Measurements from ENCODE around the gene FKTN. TPM values are rescaled to one million over a fixed set of nuclear protein-coding genes. Genes with fewer than 3 reads are reported as not detected.

The FKTN gene
- polyA plus RNA-seq, 1 of the 3 experiments (the other 2 are of a cell fraction), result 5.3 TPM

DNA sequence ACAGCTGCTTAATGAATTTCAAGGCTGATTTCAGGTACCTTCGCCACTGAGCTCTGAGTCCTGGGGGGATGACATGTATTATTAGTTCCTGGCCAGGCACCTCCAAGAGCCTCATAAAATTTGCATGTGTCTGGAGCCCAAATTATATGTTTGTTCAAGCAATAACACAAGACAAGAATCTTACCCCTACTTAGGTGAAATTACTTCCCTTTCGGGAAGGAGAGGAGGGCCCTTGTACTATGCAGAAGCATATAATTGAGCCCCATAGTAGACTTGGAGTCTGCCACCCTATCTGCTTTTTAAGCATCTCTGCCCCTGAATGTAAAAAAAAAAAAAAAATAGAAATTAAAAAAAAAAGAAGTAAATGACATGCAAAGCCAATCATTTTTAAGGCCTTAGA is 123.4 kb downstream of the FKTN start:
- H3K9me2 ChIP-seq, result no peaks in the 10 kb centered on the region
- H4K20me1 ChIP-seq (ENCODE audit: insufficient read depth), result no peaks in the 10 kb centered on the region
- H3K4me1 ChIP-seq (ENCODE audit: control insufficient read depth in 1 of 2, insufficient read depth in 2 of 2, low read depth in 1 of 2, low read length in 1 of 2), result no peaks in the 10 kb centered on the region; a peak in 1 of 4 replicates
- H3K36me3 ChIP-seq (replicated peaks in 1 of 2; ENCODE audit: control insufficient read depth in 1 of 2, insufficient read depth in 2 of 2, low read length in 1 of 2), result no peaks in the 10 kb centered on the region
- H3F3A ChIP-seq (replicated peaks; ENCODE audit: insufficient read depth), result no peaks in the 10 kb centered on the region
- no peaks in the 10 kb centered on the region for H3K79me2 ChIP-seq (ENCODE audit: insufficient read depth)
- H3K9me3 ChIP-seq, result no peaks in the 10 kb centered on the region
- POLR2A ChIA-PET, result no interaction called here
- H3K27ac ChIP-seq (ENCODE audit: low read depth in 2 of 2, low read length in 1 of 2), result no peak overlapping the region
- no peak for DNase-seq
- H3K4me2 ChIP-seq, result no peak overlapping the region
- no peaks in the 10 kb centered on the region for H3K27me3 ChIP-seq (ENCODE audit: insufficient read depth)
- no peak overlapping the region for H2AFZ ChIP-seq (ENCODE audit: low read depth)
- H3K4me3 ChIP-seq (ENCODE audit: low read depth in 2 of 2, low read length in 1 of 2), result no peak overlapping the region
- 88% methylated on average over 2 of the region's 2 CpGs for WGBS (ENCODE audit: low lambda C conversion rate)
- no peak overlapping the region for H3K9ac ChIP-seq
- CTCF ChIA-PET, result interaction anchor here (0.9 to 2.4 kb wide), 2 partner anchors 10 to 12 kb away, joined by 3 to 10 read pairs; partner anchors contain the start of gene TMEM38B
- no peak for TF ChIP-seq RFX5 (IDR thresholded peaks at IDR 0.05; ENCODE audit: low read length)
- no peak for TF ChIP-seq MXI1 (IDR thresholded peaks at IDR 0.05; ENCODE audit: low read depth, low read length)
- TF ChIP-seq, protein P1, sequence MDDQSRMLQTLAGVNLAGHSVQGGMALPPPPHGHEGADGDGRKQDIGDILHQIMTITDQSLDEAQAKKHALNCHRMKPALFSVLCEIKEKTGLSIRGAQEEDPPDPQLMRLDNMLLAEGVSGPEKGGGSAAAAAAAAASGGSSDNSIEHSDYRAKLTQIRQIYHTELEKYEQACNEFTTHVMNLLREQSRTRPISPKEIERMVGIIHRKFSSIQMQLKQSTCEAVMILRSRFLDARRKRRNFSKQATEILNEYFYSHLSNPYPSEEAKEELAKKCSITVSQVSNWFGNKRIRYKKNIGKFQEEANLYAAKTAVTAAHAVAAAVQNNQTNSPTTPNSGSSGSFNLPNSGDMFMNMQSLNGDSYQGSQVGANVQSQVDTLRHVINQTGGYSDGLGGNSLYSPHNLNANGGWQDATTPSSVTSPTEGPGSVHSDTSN (IDR thresholded peaks at IDR 0.05), result no peak
- TF ChIP-seq FOXJ3 (CRISPR knock-in tag; IDR thresholded peaks at IDR 0.05), result no peak
- TF ChIP-seq, protein P2, sequence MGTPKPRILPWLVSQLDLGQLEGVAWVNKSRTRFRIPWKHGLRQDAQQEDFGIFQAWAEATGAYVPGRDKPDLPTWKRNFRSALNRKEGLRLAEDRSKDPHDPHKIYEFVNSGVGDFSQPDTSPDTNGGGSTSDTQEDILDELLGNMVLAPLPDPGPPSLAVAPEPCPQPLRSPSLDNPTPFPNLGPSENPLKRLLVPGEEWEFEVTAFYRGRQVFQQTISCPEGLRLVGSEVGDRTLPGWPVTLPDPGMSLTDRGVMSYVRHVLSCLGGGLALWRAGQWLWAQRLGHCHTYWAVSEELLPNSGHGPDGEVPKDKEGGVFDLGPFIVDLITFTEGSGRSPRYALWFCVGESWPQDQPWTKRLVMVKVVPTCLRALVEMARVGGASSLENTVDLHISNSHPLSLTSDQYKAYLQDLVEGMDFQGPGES (IDR thresholded peaks at IDR 0.05; ENCODE audit: low read depth, low read length), result no peak

DNA sequence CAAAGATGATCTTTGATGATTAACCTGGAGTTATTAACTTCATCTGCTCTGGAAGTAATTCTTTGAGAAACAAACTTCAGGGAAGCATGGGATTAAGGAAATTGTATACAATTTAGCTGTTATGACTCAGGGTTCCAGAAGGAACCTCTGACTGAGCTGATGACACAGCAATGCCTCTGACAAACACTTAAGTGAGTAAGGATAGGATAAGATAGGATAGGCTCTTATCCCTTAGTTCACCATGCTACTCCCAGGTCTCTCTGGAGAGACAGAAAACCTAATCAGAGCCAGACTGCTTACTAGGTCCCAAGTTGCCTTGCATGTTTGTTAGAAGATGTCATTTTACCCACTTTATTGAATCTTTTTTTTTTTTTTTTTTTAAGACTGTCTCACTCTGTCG is 123.8 kb downstream of the FKTN start:
- Histone ChIP-seq H3K4me2 (no peak overlapping the region), H3K9me3 (no peaks in the 10 kb centered on the region), H2AFZ (ENCODE audit: low read depth) (no peak overlapping the region), H3K9me2 (no peaks in the 10 kb centered on the region), H3K36me3 (replicated peaks in 1 of 2; ENCODE audit: control insufficient read depth in 1 of 2, insufficient read depth in 2 of 2, low read length in 1 of 2) (no peaks in the 10 kb centered on the region), H3K4me1 (ENCODE audit: control insufficient read depth in 1 of 2, insufficient read depth in 2 of 2, low read depth in 1 of 2, low read length in 1 of 2) (no peaks in the 10 kb centered on the region), H3K27ac (ENCODE audit: low read depth in 2 of 2, low read length in 1 of 2) (no peak overlapping the region), H3K79me2 (ENCODE audit: insufficient read depth) (no peaks in the 10 kb centered on the region), H3F3A (replicated peaks; ENCODE audit: insufficient read depth) (no peaks in the 10 kb centered on the region), H3K4me3 (ENCODE audit: low read depth in 2 of 2, low read length in 1 of 2) (no peak overlapping the region), H3K27me3 (ENCODE audit: insufficient read depth) (no peaks in the 10 kb centered on the region), H3K9ac (no peak overlapping the region), H4K20me1 (ENCODE audit: insufficient read depth) (no peaks in the 10 kb centered on the region)
- 83% methylated on average over 1 of the region's 1 CpG for WGBS (ENCODE audit: low lambda C conversion rate)
- DNase-seq, result no peak
- CTCF ChIA-PET, result interaction anchor here (1.0 to 2.4 kb wide), 2 partner anchors 9 kb away, joined by 3 to 10 read pairs; no protein-coding TSS in a partner anchor
- POLR2A ChIA-PET, result no interaction called here
- TF ChIP-seq FOSL2 (IDR thresholded peaks at IDR 0.05; ENCODE audit: borderline replicate concordance, low read depth) (no peak), TEAD4 (IDR thresholded peaks at IDR 0.05; ENCODE audit: borderline replicate concordance, insufficient read depth) (no peak), EP300 (IDR thresholded peaks at IDR 0.05; ENCODE audit: borderline replicate concordance in 1 of 2, low read depth in 1 of 2, low read length in 1 of 2) (no peak), MEF2A (IDR thresholded peaks at IDR 0.05; ENCODE audit: borderline replicate concordance, low read depth) (no peak), YY1 (IDR thresholded peaks at IDR 0.05; ENCODE audit: low read depth) (no peak), RXRA (IDR thresholded peaks at IDR 0.05; ENCODE audit: borderline replicate concordance, low read depth) (no peak), TAF1 (IDR thresholded peaks at IDR 0.05; ENCODE audit: borderline replicate concordance, low read depth, low read length) (no peak), RAD21 (IDR thresholded peaks at IDR 0.05; ENCODE audit: low read length) (no peak), ELF1 (IDR thresholded peaks at IDR 0.05) (no peak), RCOR1 (IDR thresholded peaks at IDR 0.05; ENCODE audit: low read length) (no peak), RFX5 (IDR thresholded peaks at IDR 0.05; ENCODE audit: low read length) (no peak), FOXJ3 (CRISPR knock-in tag; IDR thresholded peaks at IDR 0.05) (no peak), CHD2 (IDR thresholded peaks at IDR 0.05; ENCODE audit: low read length, partially characterized antibody) (no peak), TCF12 (IDR thresholded peaks at IDR 0.05) (no peak)
- TF ChIP-seq, protein P3, sequence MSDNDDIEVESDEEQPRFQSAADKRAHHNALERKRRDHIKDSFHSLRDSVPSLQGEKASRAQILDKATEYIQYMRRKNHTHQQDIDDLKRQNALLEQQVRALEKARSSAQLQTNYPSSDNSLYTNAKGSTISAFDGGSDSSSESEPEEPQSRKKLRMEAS (IDR thresholded peaks at IDR 0.05; ENCODE audit: low read depth), result no peak
- TF ChIP-seq, protein P4, sequence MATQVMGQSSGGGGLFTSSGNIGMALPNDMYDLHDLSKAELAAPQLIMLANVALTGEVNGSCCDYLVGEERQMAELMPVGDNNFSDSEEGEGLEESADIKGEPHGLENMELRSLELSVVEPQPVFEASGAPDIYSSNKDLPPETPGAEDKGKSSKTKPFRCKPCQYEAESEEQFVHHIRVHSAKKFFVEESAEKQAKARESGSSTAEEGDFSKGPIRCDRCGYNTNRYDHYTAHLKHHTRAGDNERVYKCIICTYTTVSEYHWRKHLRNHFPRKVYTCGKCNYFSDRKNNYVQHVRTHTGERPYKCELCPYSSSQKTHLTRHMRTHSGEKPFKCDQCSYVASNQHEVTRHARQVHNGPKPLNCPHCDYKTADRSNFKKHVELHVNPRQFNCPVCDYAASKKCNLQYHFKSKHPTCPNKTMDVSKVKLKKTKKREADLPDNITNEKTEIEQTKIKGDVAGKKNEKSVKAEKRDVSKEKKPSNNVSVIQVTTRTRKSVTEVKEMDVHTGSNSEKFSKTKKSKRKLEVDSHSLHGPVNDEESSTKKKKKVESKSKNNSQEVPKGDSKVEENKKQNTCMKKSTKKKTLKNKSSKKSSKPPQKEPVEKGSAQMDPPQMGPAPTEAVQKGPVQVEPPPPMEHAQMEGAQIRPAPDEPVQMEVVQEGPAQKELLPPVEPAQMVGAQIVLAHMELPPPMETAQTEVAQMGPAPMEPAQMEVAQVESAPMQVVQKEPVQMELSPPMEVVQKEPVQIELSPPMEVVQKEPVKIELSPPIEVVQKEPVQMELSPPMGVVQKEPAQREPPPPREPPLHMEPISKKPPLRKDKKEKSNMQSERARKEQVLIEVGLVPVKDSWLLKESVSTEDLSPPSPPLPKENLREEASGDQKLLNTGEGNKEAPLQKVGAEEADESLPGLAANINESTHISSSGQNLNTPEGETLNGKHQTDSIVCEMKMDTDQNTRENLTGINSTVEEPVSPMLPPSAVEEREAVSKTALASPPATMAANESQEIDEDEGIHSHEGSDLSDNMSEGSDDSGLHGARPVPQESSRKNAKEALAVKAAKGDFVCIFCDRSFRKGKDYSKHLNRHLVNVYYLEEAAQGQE (IDR thresholded peaks at IDR 0.05; ENCODE audit: low read depth, low read length), result no peak
- TF ChIP-seq, protein P5, sequence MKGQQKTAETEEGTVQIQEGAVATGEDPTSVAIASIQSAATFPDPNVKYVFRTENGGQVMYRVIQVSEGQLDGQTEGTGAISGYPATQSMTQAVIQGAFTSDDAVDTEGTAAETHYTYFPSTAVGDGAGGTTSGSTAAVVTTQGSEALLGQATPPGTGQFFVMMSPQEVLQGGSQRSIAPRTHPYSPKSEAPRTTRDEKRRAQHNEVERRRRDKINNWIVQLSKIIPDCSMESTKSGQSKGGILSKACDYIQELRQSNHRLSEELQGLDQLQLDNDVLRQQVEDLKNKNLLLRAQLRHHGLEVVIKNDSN (IDR thresholded peaks at IDR 0.05; ENCODE audit: borderline replicate concordance, low read depth), result no peak
- TF ChIP-seq, protein P6, sequence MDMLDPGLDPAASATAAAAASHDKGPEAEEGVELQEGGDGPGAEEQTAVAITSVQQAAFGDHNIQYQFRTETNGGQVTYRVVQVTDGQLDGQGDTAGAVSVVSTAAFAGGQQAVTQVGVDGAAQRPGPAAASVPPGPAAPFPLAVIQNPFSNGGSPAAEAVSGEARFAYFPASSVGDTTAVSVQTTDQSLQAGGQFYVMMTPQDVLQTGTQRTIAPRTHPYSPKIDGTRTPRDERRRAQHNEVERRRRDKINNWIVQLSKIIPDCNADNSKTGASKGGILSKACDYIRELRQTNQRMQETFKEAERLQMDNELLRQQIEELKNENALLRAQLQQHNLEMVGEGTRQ (IDR thresholded peaks at IDR 0.05; ENCODE audit: borderline replicate concordance, low read depth, low read length), result no peak
